KMS-11 (cell line): ENCODE measurements around the gene KDSR.

Experiments
- H2AFZ ChIP-seq: fragments of 200-600 bp; sonication (generic); 2 replicates; pipeline ENCODE4 v1.6.1; 2016; ENCODE audit warnings: antibody characterized with exemption, mixed run types, low read depth
- H3K27ac ChIP-seq: fragments of 200-600 bp; sonication (generic); 2 replicates; pipeline ENCODE4 v1.6.1; 2016; ENCODE audit warnings: mild to moderate bottlenecking, mixed run types
- H3K27me3 ChIP-seq: fragments of 200-600 bp; sonication (generic); 2 replicates; pipeline ENCODE4 v1.6.1; 2017; ENCODE audit warnings: mild to moderate bottlenecking, low read depth, mixed run types, moderate library complexity; ENCODE audit not compliant: insufficient read depth
- H3K36me3 ChIP-seq: fragments of 200-600 bp; sonication (generic); 2 replicates; pipeline ENCODE4 v1.6.1; 2017; ENCODE audit warnings: mild to moderate bottlenecking, mixed run types; ENCODE audit not compliant: insufficient read depth
- H3K4me1 ChIP-seq: fragments of 200-600 bp; sonication (generic); 2 replicates; pipeline ENCODE4 v1.6.1; 2016; ENCODE audit warnings: mild to moderate bottlenecking, low read depth, mixed run types; ENCODE audit not compliant: poor library complexity, severe bottlenecking
- H3K4me2 ChIP-seq: fragments of 200-600 bp; sonication (generic); 2 replicates; pipeline ENCODE4 v1.7.0; 2016; ENCODE audit warnings: mild to moderate bottlenecking, mixed run types
- H3K4me3 ChIP-seq: fragments of 200-600 bp; sonication (generic); IDR thresholded peaks from 2 replicates; pipeline ENCODE4 v1.6.1; 2017; ENCODE audit warnings: low read depth, low read length, mixed read lengths; ENCODE audit not compliant: insufficient read depth
- H3K79me2 ChIP-seq: fragments of 200-600 bp; sonication (generic); 2 replicates; pipeline ENCODE4 v1.6.1; 2016; ENCODE audit warnings: low read depth, mixed run types; ENCODE audit not compliant: insufficient read depth
- H3K9ac ChIP-seq: fragments of 200-600 bp; sonication (generic); 2 replicates; pipeline ENCODE4 v1.6.1; 2016; ENCODE audit warnings: mild to moderate bottlenecking, mixed run types
- H4K20me1 ChIP-seq: fragments of 200-600 bp; sonication (generic); 2 replicates; pipeline ENCODE4 v1.6.1; 2016; ENCODE audit warnings: mild to moderate bottlenecking, mixed run types; ENCODE audit not compliant: insufficient read depth
- TF ChIP-seq, protein P1 (sequence below): fragments of 200-600 bp; sonication (generic); conservative IDR thresholded peaks from 2 replicates; pipeline ENCODE4 v1.6.1; 2017; ENCODE audit warnings: low read depth, mild to moderate bottlenecking, antibody characterized with exemption, low read length, moderate library complexity, mixed read lengths

The KDSR gene

DNA sequence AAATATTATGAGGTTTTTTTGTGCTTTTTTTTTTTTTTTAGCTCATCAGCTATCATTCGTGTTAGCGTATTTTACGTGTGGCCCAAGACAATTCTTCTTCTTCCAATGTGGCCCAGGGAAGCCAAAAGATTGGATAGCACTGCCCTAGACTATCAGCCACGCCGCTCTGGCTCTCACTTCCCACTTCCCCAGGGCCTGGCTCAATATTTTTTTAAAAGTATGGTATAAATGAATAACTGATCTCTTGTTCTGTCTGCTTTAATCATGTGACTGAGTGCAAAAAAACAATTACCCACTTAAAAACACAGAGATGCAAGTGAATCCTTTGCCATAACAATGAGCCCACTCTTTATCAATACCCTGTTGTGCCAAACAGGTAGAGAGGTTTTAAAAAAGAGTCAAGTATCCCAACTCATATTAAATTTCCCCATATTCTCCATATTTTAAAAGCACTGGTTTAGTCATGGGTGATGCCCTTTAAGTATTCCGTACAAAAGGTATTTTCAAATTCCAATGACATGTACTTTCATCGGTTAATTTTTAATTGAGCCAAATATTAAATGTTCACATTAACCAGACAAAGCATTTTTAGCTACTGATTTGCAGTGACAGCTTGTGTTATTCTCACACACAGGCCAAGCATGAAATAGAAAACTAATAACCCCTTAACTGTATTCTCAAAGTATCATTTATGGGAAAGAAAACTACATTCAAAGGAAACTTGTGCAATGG is 60.0 kb downstream of the KDSR start:
- no peaks in the 10 kb centered on the region for H4K20me1 ChIP-seq
- no peak overlapping the region for H3K4me3 ChIP-seq
- peaks cover 84% of the 10 kb centered on the region for H3K79me2 ChIP-seq
- peaks cover 84% of the 10 kb centered on the region for H3K4me1 ChIP-seq
- no peak overlapping the region for H2AFZ ChIP-seq
- H3K36me3 ChIP-seq = no peaks in the 10 kb centered on the region
- H3K27me3 ChIP-seq = no peaks in the 10 kb centered on the region
- H3K4me2 ChIP-seq = peak overlapping the region; percentile 14; the same call in 1 of the 2 replicates
- no peak overlapping the region for H3K9ac ChIP-seq
- 0 out of 2 replicates have a peak overlapping the region, but pooled peaks have one; percentile 7 for H3K27ac ChIP-seq
- TF ChIP-seq, protein P1, sequence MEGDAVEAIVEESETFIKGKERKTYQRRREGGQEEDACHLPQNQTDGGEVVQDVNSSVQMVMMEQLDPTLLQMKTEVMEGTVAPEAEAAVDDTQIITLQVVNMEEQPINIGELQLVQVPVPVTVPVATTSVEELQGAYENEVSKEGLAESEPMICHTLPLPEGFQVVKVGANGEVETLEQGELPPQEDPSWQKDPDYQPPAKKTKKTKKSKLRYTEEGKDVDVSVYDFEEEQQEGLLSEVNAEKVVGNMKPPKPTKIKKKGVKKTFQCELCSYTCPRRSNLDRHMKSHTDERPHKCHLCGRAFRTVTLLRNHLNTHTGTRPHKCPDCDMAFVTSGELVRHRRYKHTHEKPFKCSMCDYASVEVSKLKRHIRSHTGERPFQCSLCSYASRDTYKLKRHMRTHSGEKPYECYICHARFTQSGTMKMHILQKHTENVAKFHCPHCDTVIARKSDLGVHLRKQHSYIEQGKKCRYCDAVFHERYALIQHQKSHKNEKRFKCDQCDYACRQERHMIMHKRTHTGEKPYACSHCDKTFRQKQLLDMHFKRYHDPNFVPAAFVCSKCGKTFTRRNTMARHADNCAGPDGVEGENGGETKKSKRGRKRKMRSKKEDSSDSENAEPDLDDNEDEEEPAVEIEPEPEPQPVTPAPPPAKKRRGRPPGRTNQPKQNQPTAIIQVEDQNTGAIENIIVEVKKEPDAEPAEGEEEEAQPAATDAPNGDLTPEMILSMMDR = no peak

GRCh38 chr18:63306249-63306648 is 60.8 kb downstream of the KDSR start:
- TF ChIP-seq, protein P1 = no peak
- Histone ChIP-seq H4K20me1 (no peaks in the 10 kb centered on the region), H3K27me3 (no peaks in the 10 kb centered on the region), H3K9ac (no peak overlapping the region), H3K4me3 (no peak overlapping the region), H3K27ac (no peak overlapping the region), H3K4me1 (peaks cover 79% of the 10 kb centered on the region), H3K4me2 (no peak overlapping the region), H3K79me2 (peaks cover 82% of the 10 kb centered on the region), H3K36me3 (no peaks in the 10 kb centered on the region), H2AFZ (no peak overlapping the region)

DNA sequence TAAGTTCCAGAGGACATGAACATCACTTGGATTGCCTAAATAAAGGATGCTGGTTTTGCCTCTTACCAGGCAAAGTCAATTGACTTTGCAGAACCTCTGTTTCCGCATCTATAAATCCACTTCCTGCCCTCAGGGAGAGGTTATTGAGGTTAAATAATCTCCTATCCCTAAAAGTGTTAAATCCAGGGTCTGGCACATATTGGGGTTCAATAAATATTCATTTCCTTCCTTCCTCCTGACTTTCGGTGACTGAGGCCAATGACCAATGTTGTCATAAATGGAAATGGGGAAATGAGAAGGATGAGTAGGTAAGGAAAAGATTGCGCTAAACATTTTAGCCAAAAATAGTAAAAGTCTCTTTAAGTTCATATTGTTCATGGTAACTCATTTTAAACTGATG is 63.5 kb downstream of the KDSR start:
- no peak overlapping the region for H3K9ac ChIP-seq
- TF ChIP-seq, protein P1 = no peak
- no peak overlapping the region for H3K4me2 ChIP-seq
- H3K27me3 ChIP-seq = no peaks in the 10 kb centered on the region
- no peaks in the 10 kb centered on the region for H3K36me3 ChIP-seq
- H2AFZ ChIP-seq = no peak overlapping the region
- no peak overlapping the region for H3K27ac ChIP-seq
- peaks cover 79% of the 10 kb centered on the region for H3K4me1 ChIP-seq
- peaks cover 92% of the 10 kb centered on the region; the same call in 1 of the 2 replicates for H3K79me2 ChIP-seq
- H4K20me1 ChIP-seq = no peaks in the 10 kb centered on the region
- H3K4me3 ChIP-seq = no peak overlapping the region

DNA sequence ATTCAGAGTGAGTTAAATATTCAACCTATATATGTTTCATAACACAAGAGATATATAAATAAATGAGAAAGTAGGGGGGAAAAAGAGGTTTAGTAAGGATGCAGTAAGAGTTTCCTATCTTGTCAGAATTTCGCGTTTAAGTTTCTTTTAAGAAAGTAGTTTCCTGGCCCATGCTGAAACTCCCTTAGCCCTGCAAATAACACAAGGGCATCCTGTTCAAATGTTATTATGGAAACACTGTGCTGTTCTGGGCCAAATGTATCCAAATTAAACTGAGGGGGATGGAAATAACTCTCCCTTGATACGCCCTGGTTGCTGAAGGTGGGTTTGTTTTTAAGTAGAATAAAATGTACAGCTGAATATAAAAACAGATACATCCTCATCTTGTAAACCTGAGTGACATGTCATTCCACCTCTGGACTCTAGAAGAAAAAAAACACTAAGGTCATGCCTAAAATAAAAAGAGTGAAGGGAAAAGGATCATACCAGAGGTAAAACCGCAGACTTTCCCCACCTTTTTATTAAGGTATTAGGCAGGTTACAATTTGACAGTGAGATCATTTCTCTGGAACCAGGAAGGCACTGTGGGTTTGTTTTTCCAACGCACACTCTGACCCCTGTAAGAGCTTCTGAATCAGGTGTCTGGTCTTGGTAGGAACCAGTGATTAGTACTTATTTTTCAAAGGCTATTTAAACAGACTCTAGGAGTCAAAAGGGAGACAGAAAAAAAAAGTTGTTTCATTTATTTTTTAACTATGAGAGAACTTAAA is 64.2 kb downstream of the KDSR start:
- H2AFZ ChIP-seq = no peak overlapping the region
- peaks cover 79% of the 10 kb centered on the region for H3K4me1 ChIP-seq
- peaks cover 94% of the 10 kb centered on the region; the same call in 1 of the 2 replicates for H3K79me2 ChIP-seq
- no peak overlapping the region for H3K27ac ChIP-seq
- no peak overlapping the region for H3K4me3 ChIP-seq
- TF ChIP-seq, protein P1 = no peak
- no peaks in the 10 kb centered on the region for H4K20me1 ChIP-seq
- H3K4me2 ChIP-seq = no peak overlapping the region
- no peaks in the 10 kb centered on the region for H3K27me3 ChIP-seq
- H3K36me3 ChIP-seq = no peaks in the 10 kb centered on the region
- H3K9ac ChIP-seq = no peak overlapping the region
